ENCODE measurements around the gene BMP2. TPM values are rescaled to one million over a fixed set of nuclear protein-coding genes. Genes with fewer than 3 reads are reported as not detected.

BMP2 gene
- total RNA-seq, 1 donor from 2014 or later = 23.1 TPM

GRCh38 chr20:6768228-6769140 lies 998 bp downstream of the BMP2 start:
- peak; percentile 48 for DNase-seq

- DNase-seq = peak; percentile 53
Measured at GRCh38 chr20:6769903-6770785, 2.7 kb downstream of the BMP2 start.

GRCh38 chr20:6770786-6771100 lies 3.3 kb downstream of the BMP2 start:
- no peak for DNase-seq

GRCh38 chr20:6780433-6781190 lies 13.1 kb downstream of the BMP2 start:
- DNase-seq = no peak

- DNase-seq = no peak
Measured at GRCh38 chr20:6783752-6784151, 16.3 kb downstream of the BMP2 start.

GRCh38 chr20:6784210-6784631 lies 16.7 kb downstream of the BMP2 start:
- peak; percentile 46 for DNase-seq

GRCh38 chr20:6784767-6785166 lies 17.3 kb downstream of the BMP2 start:
- DNase-seq = no peak

GRCh38 chr20:6786548-6786947 lies 19.1 kb downstream of the BMP2 start:
- no peak for DNase-seq

GRCh38 chr20:6792789-6793188 lies 25.3 kb downstream of the BMP2 start:
- DNase-seq = no peak

GRCh38 chr20:6802227-6802626 lies 34.7 kb downstream of the BMP2 start:
- no peak for DNase-seq

GRCh38 chr20:6806275-6806674 lies 38.8 kb downstream of the BMP2 start:
- no peak for DNase-seq

GRCh38 chr20:6811262-6812035 lies 44.0 kb downstream of the BMP2 start:
- no peak for DNase-seq

- no peak for DNase-seq
Measured at GRCh38 chr20:6812530-6812929, 45.0 kb downstream of the BMP2 start.

- no peak for DNase-seq
Measured at GRCh38 chr20:6814945-6815344, 47.5 kb downstream of the BMP2 start.

- DNase-seq = no peak
Measured at GRCh38 chr20:6818033-6818808, 50.7 kb downstream of the BMP2 start.

- peak; percentile 48 for DNase-seq
Measured at GRCh38 chr20:6819599-6819998, 52.1 kb downstream of the BMP2 start.

GRCh38 chr20:6824401-6824800 lies 56.9 kb downstream of the BMP2 start:
- DNase-seq = no peak

GRCh38 chr20:6827472-6827871 lies 60.0 kb downstream of the BMP2 start:
- no peak for DNase-seq

- peak; percentile 85 for DNase-seq
Measured at GRCh38 chr20:6828794-6829423, 61.4 kb downstream of the BMP2 start.

- peak; percentile 29 for DNase-seq
Measured at GRCh38 chr20:6829510-6830116, 62.1 kb downstream of the BMP2 start.
